ENCODE measurements around the gene ARL16.

DNA sequence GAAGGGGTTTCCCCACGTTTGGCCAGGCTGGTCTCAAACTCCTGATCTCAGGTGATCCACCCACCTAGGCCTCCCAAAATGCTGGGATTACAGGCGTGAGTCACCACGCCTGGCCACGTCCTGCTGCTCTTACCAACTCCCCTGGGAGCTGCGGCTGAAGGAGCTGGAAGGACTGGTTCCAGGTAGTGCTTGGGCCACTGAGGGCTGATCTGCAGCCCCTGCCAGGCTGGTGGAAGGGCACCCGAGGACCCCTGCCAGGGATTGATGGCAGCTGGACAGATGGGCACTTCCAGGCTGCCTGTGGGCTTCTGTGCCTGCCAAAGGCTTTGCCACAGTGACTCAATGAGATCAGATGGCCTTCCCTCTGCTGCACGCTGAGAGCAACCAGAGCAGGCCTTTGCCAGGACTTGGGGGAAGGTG, 19.5 kb downstream of the ARL16 start:
- TF ChIP-seq, protein P1, sequence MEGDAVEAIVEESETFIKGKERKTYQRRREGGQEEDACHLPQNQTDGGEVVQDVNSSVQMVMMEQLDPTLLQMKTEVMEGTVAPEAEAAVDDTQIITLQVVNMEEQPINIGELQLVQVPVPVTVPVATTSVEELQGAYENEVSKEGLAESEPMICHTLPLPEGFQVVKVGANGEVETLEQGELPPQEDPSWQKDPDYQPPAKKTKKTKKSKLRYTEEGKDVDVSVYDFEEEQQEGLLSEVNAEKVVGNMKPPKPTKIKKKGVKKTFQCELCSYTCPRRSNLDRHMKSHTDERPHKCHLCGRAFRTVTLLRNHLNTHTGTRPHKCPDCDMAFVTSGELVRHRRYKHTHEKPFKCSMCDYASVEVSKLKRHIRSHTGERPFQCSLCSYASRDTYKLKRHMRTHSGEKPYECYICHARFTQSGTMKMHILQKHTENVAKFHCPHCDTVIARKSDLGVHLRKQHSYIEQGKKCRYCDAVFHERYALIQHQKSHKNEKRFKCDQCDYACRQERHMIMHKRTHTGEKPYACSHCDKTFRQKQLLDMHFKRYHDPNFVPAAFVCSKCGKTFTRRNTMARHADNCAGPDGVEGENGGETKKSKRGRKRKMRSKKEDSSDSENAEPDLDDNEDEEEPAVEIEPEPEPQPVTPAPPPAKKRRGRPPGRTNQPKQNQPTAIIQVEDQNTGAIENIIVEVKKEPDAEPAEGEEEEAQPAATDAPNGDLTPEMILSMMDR (optimal IDR thresholded peaks at IDR 0.05 in 1 of 3, IDR thresholded peaks at IDR 0.05 in 1 of 3, conservative IDR thresholded peaks at IDR 0.05 in 1 of 3; ENCODE audit: extremely low read depth in 1 of 3, insufficient read depth in 2 of 3, low read length in 3 of 3): no peak
- no peak for TF ChIP-seq EZH2 (IDR thresholded peaks at IDR 0.05; ENCODE audit: low read length)

Data from keratinocyte (primary cell).